ENCODE measurements around the gene ADAM12.

DNA sequence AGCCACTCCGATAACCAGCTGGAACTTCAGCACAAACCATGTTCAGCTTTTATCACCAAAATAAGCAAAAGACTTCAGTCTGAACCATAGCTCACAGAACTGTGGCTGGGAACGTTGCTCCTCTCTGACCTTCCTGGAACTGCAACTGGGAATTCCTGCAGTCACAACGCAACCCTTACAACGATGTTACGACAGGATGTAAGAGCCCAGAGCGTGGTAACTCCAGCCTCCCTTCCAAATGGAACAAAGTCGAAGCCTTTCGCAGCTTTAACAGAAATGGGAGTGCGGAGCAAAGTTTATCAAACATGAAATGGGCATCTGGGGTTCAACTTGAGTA lies 162.6 kb downstream of the ADAM12 start:
- TF ChIP-seq, protein P1, sequence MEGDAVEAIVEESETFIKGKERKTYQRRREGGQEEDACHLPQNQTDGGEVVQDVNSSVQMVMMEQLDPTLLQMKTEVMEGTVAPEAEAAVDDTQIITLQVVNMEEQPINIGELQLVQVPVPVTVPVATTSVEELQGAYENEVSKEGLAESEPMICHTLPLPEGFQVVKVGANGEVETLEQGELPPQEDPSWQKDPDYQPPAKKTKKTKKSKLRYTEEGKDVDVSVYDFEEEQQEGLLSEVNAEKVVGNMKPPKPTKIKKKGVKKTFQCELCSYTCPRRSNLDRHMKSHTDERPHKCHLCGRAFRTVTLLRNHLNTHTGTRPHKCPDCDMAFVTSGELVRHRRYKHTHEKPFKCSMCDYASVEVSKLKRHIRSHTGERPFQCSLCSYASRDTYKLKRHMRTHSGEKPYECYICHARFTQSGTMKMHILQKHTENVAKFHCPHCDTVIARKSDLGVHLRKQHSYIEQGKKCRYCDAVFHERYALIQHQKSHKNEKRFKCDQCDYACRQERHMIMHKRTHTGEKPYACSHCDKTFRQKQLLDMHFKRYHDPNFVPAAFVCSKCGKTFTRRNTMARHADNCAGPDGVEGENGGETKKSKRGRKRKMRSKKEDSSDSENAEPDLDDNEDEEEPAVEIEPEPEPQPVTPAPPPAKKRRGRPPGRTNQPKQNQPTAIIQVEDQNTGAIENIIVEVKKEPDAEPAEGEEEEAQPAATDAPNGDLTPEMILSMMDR (IDR thresholded peaks at IDR 0.05; ENCODE audit: low read depth, low read length, poor library complexity, severe bottlenecking) = no peak
- TF ChIP-seq EZH2phosphoT487 (IDR thresholded peaks at IDR 0.05; ENCODE audit: borderline replicate concordance, low read length) = no peak

All from DOHH2 (cell line).